MG63 (cell line): ENCODE data around the gene RIN3. TPM values are rescaled to one million over a fixed set of nuclear protein-coding genes. Genes with fewer than 3 reads are reported as not detected.

Experiments
- DNase-seq: peaks from one replicate; pipeline ENCODE4 v3.0.0-alpha.2; 2020
- H3K27me3 ChIP-seq: fragments of 250-450 bp; sonication (Bioruptor Pico); 2 replicates; pipeline ENCODE4 v1.5.1; 2020; ENCODE audit warnings: mild to moderate bottlenecking, moderate library complexity
- H3K36me3 ChIP-seq: fragments of 250-450 bp; sonication (Bioruptor Pico); 2 replicates; pipeline ENCODE4 v1.5.1; 2020; ENCODE audit warnings: mild to moderate bottlenecking, moderate library complexity
- H3K4me3 ChIP-seq: fragments of 250-450 bp; sonication (Bioruptor Pico); 2 replicates; pipeline ENCODE4 v1.5.1; 2020; ENCODE audit warnings: mild to moderate bottlenecking, moderate library complexity
- H3K9me3 ChIP-seq: fragments of 250-450 bp; sonication (Bioruptor Pico); 2 replicates; pipeline ENCODE4 v1.5.1; 2020; ENCODE audit warnings: mild to moderate bottlenecking, moderate library complexity
- total RNA-seq: library from RNA; depleted of rRNA; stranded (reverse); fragments of >200 nt; shearing (Covaris generic); gene quantifications from 2 replicates; pipeline ENCODE4 v1.2.3, GENCODE V29; 2014; ENCODE audit warnings: low replicate concordance

RIN3 gene
- total RNA-seq, 1 experiment from 2014 or later = 1.4 TPM

DNA sequence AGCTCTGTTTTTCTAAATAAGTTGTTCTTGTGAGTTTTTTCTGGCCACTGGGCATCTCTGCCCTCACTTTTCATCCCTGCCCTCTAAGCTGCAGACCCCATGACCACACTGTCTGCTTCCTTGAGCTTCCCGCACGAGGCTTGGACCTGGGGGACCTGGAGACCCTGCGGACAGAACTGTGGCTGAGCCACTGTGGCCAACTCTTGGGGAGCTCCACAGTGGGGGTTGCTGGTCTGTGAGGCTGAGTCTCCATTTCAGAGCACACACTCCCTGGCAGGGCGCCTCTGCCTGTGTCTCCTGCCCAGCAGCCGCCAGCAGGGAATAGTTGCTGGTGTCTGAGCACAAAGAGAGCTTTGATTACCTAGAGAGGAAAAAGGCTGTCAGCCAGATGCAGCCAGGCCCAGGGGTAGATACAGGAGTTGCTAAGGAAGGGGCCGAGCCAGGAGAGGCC is 13.1 kb upstream of the RIN3 start:
- Histone ChIP-seq H3K9me3 (no peaks in the 10 kb centered on the region), H3K4me3 (no peak overlapping the region), H3K27me3 (no peaks in the 10 kb centered on the region), H3K36me3 (no peaks in the 10 kb centered on the region)
- DNase-seq = no peak

DNA sequence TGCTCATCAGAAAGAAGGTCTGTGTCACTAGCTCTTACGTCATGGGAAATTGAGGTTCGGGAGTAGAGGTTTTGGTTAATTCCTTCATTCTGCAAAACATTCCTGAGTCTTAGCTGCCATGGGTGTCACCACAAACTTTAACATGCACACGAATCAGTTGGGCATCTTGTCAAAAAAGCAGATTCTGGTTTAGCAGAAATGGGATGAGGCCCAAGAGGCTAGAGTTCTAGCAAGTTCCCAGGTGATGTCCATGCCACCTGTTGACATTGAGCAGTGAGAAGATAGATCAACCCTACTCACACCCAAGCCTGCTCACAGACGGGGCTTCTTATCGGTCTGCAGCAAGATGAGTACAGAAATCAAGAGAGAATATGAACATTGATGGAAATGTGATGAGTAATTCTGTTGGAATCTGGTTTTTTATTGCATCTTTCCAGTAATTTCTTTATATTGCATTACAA is 11.7 kb upstream of the RIN3 start:
- no peaks in the 10 kb centered on the region for H3K27me3 ChIP-seq
- H3K36me3 ChIP-seq = no peaks in the 10 kb centered on the region
- no peak overlapping the region for H3K4me3 ChIP-seq
- no peaks in the 10 kb centered on the region for H3K9me3 ChIP-seq
- no peak for DNase-seq

DNA sequence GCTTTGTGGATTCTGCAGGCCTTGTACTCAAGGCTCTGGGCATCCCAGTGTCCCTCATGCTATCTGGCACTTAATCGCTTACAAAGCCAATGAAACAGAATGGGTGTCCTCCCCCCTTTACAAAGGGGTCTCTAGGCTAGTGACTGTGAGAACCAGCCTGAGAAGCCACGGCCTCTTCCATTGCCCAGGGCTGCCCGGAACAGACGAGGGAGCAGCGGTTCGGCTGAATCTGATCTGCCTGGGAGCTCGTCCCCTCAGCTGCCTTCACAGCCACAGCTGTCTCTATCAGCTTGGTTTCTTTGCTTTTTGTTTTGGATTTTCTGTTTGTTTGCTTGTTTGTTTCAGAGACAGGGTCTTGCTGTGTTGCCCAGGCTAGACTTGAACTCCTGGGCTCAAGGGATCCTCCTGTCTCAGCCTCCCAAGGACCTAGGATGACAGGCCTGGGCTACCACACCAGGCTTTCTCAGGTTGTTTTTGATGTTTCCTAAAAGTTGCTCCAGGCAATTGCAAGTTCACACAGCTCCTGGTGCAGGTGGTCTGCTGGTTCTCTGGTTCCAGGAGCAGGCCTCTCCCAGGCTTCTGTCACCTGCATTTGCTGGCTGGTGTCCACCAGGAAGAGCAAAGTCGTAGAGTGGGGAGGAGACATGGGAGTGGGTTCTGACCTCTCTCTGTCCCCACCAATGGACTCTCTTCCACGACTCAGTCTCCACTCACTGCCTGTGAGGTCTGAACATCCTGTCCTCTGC is 10.9 kb upstream of the RIN3 start:
- Histone ChIP-seq H3K4me3 (no peak overlapping the region), H3K9me3 (no peaks in the 10 kb centered on the region), H3K27me3 (no peaks in the 10 kb centered on the region), H3K36me3 (no peaks in the 10 kb centered on the region)
- no peak for DNase-seq

DNA sequence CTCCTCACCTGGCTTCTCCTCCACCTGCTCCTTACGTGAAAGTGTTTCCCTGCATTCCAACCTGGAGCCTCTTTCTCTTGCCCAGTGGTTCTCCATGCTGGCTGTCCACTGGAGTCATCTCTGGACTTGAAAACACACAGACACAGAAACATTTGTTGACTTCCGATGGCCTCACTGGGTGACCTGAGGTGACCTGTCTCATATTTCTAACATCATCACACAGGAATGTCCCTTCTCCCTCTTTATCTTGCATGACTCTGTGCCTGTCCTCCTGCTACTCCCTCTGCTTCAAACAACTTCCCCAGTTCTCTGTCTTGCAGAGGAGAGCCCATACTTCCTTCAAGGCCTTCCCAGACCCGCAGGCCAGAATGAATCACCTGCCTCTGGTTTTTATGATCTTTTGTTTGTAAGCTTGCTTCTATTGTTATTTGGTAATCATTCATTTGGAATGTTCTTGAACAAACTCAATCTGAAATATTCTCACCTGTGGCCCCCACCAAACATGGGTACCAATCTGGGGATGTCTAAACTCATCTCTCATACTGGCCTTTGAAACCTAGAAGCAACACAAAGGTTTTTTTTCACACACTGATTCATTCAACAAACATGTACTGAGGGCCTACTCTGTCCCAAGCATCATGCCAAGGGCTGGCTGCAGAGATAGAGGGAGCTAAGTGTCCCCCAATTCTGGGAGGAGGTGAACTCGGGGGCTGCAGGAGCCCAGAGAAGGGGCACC is 9.7 kb upstream of the RIN3 start:
- Histone ChIP-seq H3K27me3 (no peaks in the 10 kb centered on the region), H3K36me3 (no peaks in the 10 kb centered on the region), H3K9me3 (no peaks in the 10 kb centered on the region), H3K4me3 (no peak overlapping the region)
- no peak for DNase-seq

DNA sequence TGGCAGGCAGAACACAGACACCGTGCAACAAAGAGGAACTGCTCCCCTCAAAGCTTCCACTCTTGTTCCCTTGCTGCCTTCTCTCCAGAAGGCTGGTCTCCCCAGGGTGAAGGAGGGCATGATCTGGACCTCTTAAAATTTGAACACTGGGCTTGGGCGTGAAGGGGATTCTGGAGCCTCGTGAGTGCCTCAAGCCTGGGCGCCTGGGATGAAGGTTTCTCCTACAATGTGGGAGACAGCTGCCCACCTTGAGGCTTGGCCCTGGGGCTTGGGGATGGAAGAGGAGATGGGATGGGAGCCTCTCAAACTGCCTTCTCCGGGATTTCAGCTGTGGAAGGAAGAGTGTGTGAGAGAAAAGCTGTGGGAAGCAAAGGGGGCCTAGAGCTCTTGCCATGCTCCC is 7.8 kb upstream of the RIN3 start:
- Histone ChIP-seq H3K4me3 (no peak overlapping the region), H3K9me3 (no peaks in the 10 kb centered on the region), H3K27me3 (no peaks in the 10 kb centered on the region), H3K36me3 (no peaks in the 10 kb centered on the region)
- no peak for DNase-seq

DNA sequence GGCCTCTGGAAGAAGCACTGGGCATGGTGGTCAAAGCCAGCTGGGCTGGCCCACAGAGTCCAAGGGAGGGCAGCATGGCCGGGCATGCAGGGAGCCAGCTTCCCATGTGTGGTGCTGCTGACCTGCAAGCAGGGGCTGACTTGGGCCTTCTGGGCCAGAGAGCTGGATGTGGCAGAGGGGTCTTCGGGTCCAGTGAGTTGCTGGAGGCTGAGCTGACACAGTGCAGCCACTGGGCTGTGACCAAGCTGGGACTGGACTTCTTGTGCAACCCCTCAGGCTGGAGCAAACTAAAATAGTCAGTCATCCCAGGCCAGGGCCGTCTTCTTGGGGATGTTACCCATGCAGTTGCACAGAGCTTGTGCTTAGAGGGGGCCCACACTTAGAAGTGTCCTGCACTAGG is 7.3 kb upstream of the RIN3 start:
- DNase-seq = no peak
- Histone ChIP-seq H3K9me3 (no peaks in the 10 kb centered on the region), H3K27me3 (no peaks in the 10 kb centered on the region), H3K36me3 (no peaks in the 10 kb centered on the region), H3K4me3 (no peak overlapping the region)

DNA sequence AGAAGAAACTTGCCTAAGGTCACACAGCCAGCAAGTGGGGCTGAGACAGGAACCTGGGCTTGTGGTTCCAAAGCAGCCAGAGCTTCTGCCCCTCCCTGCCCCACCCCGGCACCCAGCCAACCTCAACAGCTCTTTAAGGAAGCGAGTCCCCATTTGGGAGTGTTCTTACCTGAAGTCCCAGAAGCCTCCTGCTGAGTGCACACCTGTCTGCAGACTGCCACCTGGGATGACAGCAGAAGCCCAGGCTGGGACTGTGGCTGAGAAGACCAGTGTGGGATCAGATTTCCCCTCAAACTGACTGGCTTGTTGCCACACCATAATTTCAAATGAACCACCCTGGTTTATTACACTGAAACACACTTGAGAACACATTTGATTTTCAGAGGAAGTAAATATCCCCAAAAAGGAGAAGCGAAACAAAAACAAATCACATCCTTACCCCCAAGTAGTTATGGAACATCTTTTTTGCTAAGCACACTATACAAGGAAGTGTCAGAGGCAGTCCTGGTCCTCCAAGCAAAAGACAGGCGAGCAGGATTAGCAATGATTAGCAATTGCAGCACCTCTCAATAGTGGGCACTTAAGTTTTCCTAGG is 6.3 kb upstream of the RIN3 start:
- DNase-seq = no peak
- Histone ChIP-seq H3K4me3 (no peak overlapping the region), H3K36me3 (no peaks in the 10 kb centered on the region), H3K9me3 (no peaks in the 10 kb centered on the region), H3K27me3 (no peaks in the 10 kb centered on the region)

DNA sequence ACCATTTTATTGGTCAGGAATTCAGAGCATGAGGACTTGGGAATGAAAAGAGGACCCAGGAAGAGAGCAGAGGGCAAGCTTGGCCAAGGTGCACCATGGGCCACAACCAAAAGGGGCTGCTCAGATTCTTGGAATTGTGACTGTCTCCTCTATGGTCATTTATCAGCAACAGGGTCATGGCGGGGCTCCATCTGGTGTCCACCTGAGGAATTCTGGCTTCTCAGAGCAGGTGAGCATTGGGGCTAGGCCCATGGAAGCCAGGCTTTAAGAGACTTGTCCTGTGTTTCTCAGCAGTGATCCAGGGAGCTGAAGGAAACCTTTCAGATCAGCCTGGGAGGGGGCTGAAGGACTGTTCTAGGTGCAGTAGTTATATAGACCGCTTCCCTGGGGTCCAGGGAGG is 2.6 kb upstream of the RIN3 start:
- Histone ChIP-seq H3K36me3 (no peaks in the 10 kb centered on the region), H3K27me3 (no peaks in the 10 kb centered on the region), H3K4me3 (no peak overlapping the region), H3K9me3 (no peaks in the 10 kb centered on the region)
- DNase-seq = no peak

DNA sequence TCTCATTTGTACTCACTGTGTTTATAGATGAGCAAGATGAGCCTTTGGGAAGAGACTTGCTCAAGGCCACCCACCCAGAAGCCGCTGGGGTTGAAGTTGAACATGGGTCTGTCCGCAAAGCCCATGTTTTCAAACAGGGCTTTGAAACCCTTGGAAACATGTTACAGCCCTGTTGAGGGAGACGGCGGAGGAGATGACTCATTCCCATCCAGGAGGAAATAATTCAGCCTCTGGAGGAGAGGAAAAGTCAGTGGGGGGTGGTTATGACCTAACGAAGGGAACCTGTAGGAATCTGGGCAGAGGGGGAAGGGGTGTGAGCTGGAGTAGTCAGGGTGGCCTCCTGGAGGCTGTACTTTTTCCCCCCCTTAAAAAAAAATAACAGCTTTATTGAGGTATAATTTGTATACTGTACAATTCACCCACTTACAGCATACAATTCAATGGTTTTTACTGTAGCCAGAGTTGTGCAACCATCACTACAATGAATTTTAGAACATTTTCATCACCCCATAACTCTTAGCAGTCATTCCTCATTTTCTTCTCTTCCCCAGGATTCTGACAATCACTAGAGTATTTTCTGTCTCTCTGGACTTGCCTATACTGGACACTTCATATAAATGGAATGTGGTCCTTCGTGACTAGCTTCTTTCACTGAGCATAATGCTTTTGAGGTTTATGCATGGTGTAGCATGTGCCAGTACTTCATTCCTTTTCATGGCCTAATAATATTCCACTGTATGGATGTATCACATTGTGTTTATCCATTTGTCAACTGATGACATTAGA is 1.9 kb upstream of the RIN3 start:
- DNase-seq = peak; percentile 77
- Histone ChIP-seq H3K27me3 (no peaks in the 10 kb centered on the region), H3K9me3 (no peaks in the 10 kb centered on the region), H3K36me3 (no peaks in the 10 kb centered on the region), H3K4me3 (no peak overlapping the region)

DNA sequence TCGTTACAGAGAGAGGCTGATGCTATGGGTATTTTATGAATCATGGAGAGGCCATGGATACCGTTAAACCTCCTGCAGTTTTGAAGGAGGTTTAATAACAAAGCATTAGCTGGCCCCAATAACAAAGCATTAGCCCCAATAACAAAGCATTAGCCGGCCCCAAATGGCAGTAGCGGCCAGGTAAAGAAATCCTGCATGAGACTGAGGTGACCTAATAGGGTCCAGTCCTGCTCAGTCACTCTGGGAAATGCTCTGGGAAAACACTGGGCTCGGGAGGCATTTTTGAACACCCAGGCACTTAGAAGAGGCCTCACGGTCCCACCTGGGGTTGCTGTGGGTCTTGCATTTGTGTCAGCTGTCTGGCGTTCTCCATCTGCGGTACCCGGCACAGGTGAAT is 776 bp upstream of the RIN3 start:
- Histone ChIP-seq H3K36me3 (no peaks in the 10 kb centered on the region), H3K4me3 (no peak overlapping the region; the same call in none of the 2 replicates), H3K27me3 (no peaks in the 10 kb centered on the region), H3K9me3 (no peaks in the 10 kb centered on the region)
- no peak for DNase-seq

DNA sequence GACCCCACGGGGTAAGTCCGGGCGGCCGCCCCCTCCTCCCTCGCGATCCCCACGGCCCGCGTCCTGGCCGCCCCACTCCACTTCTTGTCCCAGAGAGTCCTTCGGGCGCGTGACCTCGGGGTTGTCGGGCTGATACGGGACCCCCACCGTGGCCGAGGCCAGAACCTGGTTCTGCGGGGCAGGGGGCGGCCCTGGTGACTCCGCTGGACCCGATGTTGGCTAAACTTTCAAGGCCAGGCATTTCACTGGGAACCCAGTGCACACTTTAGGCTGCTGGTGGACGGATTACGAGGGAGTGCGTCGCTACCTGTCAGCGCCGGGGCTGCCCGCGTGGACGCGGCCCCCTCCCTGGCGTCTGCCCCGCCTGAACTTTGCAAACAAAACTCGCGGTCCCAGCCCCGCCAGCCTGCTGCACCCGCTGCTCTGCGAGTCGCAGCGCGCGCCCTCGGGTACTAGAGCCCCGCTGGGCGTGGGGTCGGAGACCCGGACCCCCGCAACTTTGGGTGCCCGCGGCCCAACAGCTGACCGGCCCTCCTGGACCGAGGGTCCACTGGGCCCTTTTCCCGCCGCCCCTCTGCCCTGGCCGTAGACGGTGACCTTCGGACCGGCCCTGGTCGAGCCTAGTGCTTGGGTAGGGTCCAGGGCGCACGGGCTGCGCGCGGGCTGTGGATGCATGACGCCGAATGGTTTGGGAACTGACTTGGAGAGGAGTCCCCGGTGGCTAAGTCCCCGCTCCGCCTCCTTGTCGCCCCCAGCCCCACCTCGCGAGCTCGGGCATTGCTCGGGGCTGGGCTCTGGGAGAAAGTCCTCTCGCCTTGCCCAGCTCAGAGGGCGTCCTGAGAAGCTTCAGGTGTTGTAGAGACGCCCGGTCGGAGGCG is 624 bp downstream of the RIN3 start:
- no peaks in the 10 kb centered on the region for H3K9me3 ChIP-seq
- DNase-seq = peak; percentile 29
- no peaks in the 10 kb centered on the region for H3K27me3 ChIP-seq
- peak overlapping the region; percentile 65 for H3K4me3 ChIP-seq
- H3K36me3 ChIP-seq = no peaks in the 10 kb centered on the region

DNA sequence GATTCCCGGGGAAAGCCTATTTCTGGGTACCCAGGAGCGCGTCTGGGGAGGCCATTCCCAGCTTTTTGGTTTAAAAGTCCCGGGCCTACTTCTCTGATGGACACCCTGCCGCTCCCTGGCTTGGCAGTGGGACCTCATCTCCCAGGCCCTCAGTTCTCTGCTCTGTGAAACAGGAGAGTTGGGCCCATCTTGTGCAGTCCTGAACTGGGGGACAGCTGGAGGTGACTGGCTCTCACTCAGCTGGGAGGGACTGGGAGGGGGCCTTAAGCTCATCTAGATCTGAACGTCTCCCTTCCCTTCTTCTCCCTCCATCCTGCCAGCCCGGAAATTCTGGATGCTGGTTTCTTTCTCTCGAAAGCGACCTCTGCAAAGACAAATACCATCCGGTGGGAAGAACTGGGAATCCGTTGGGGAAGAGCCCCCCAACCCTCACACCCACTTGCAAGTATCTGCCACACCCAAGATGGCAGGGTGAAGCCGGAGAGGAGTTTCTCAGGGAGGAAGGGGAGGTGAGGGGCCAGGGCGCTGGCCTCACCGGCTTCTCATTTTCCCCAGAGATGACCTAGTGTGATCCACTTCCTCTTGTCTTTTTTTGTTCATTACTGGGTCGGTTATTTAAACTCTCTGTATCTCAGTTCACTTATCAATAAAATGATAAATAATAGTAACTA is 1.4 kb downstream of the RIN3 start:
- Histone ChIP-seq H3K9me3 (no peaks in the 10 kb centered on the region), H3K4me3 (peak overlapping the region; percentile 65), H3K36me3 (no peaks in the 10 kb centered on the region), H3K27me3 (no peaks in the 10 kb centered on the region)
- no peak for DNase-seq

DNA sequence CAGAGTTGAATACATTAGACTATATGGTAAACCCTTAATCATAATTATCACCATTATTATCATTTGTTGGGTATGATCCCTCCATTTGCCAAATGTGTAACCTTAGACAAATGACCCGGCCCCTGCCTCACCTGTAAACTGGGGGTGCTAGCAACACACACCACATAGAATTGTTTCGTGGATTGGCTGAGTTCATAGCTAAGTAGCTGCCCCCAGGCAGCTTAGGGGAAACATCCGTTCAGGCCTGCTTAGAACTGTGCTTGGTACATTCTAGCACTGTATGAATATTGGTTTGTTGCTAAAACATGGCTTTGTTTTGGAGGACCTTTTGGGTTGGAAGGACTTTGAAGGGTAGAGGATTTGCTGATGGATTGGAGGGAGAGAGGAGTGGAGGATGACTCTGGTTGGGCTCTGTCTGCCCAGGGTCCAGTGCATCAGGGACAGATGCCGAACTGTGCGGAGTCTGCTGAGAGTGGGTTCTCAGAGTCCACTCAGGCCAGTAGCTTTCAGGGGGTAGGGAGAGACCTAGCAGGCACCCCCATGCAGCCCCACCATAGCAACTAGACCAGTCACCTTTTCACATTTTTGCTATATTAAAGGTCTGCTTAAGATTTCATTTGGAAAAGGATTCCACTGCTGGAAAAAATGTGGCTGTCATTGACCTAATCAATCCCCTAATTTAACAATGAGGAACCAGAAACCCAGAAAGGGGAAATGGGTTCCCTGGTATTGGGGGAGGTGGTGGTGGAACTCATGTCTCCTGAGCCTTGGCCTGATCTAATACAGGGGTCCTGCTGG is 2.2 kb downstream of the RIN3 start:
- Histone ChIP-seq H3K36me3 (no peaks in the 10 kb centered on the region), H3K9me3 (no peaks in the 10 kb centered on the region), H3K27me3 (no peaks in the 10 kb centered on the region), H3K4me3 (no peak overlapping the region)
- no peak for DNase-seq

DNA sequence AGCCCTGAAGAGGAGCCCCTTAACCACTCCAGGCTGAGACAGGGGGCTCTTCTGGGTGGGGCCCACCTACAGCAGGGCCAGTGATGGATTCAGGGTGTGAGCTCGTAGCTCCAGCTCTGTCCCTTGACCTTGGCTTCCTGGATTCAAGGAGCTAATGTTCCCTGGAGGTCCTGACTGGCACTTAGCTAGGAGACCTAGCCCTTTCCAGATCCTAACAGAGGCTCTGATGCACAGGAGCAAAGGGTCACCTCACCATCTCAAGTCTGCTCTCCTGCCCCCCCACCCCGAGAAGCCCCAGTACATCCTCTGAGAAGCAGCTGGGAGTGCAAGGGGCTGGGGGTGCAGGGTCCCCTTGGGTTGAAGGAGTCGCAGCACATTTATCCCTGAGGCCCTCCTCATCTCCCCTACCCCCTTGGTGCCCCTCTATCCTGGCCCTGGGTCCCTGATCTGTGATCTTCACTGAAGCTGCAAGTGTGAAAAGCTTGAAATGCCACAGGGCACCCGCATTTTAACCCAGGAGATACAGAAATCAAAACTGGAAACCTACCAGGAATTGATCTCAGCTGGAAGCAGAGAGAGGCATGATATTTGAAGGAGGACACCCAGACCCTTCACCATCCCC is 2.9 kb downstream of the RIN3 start:
- Histone ChIP-seq H3K4me3 (no peak overlapping the region), H3K36me3 (no peaks in the 10 kb centered on the region), H3K27me3 (no peaks in the 10 kb centered on the region), H3K9me3 (no peaks in the 10 kb centered on the region)
- DNase-seq = no peak
